OCI-LY1 (cell line): ENCODE data around the gene TDRD15.

Source experiments
- H2AFZ ChIP-seq: fragments of 200-600 bp; sonication (generic), shearing (Covaris generic); 2 replicates; pipeline ENCODE4 v1.6.0; 2014; ENCODE audit warnings: antibody characterized with exemption, mild to moderate bottlenecking, low read length
- H3F3A ChIP-seq: fragments of 200-600 bp; sonication (generic), shearing (Covaris generic); 2 replicates; pipeline ENCODE4 v1.6.0; 2014; ENCODE audit warnings: mild to moderate bottlenecking, antibody characterized with exemption, low read length, moderate library complexity; ENCODE audit not compliant: insufficient read depth
- H3K27ac ChIP-seq: fragments of 200-600 bp; sonication (generic); 2 replicates; pipeline ENCODE4 v1.5.1; 2014; ENCODE audit warnings: low read length, mixed run types, mild to moderate bottlenecking, low read depth; ENCODE audit not compliant: poor library complexity, severe bottlenecking
- H3K27me3 ChIP-seq: fragments of 200-600 bp; sonication (generic); 2 replicates; pipeline ENCODE4 v1.6.0; 2014; ENCODE audit warnings: antibody characterized with exemption, mild to moderate bottlenecking, low read length, moderate library complexity; ENCODE audit not compliant: insufficient read depth
- H3K36me3 ChIP-seq: fragments of 200-600 bp; sonication (generic); 2 replicates; pipeline ENCODE4 v1.6.1; 2014; ENCODE audit warnings: mild to moderate bottlenecking, antibody characterized with exemption, low read length, moderate library complexity, mixed read lengths; ENCODE audit not compliant: insufficient read depth
- H3K4me1 ChIP-seq: fragments of 200-600 bp; sonication (generic); 2 replicates; pipeline ENCODE4 v1.5.1; 2014; ENCODE audit warnings: mild to moderate bottlenecking, low read length, moderate library complexity; ENCODE audit not compliant: insufficient read depth, severe bottlenecking
- H3K4me2 ChIP-seq: fragments of 200-600 bp; sonication (generic), shearing (Covaris generic); 2 replicates; pipeline ENCODE4 v1.6.1; 2014; ENCODE audit warnings: low read length
- H3K4me3 ChIP-seq: fragments of 200-600 bp; sonication (generic); 2 replicates; pipeline ENCODE4 v1.5.1; 2014; ENCODE audit warnings: low read length, low read depth, mild to moderate bottlenecking, mixed read lengths; ENCODE audit not compliant: poor library complexity, severe bottlenecking
- H3K79me2 ChIP-seq: fragments of 200-600 bp; shearing (Covaris generic); 2 replicates; pipeline ENCODE4 v1.6.1; 2016; ENCODE audit warnings: mixed run types, low read length, mixed read lengths; ENCODE audit not compliant: insufficient read depth
- H3K9ac ChIP-seq: fragments of 200-600 bp; sonication (generic), shearing (Covaris generic); 2 replicates; pipeline ENCODE4 v1.6.1; 2014; ENCODE audit warnings: mild to moderate bottlenecking, low read length, mixed read lengths
- H3K9me2 ChIP-seq: fragments of 200-600 bp; sonication (generic), shearing (Covaris generic); 2 replicates; pipeline ENCODE4 v1.6.1; 2014; ENCODE audit warnings: low read depth, mild to moderate bottlenecking, low read length, mixed read lengths
- H3K9me3 ChIP-seq: fragments of 200-600 bp; shearing (Covaris generic); 2 replicates; pipeline ENCODE4 v1.6.1; 2014; ENCODE audit warnings: low read length, mixed read lengths
- H4K20me1 ChIP-seq: fragments of 200-600 bp; sonication (generic), shearing (Covaris generic); 2 replicates; pipeline ENCODE4 v1.6.0; 2016; ENCODE audit warnings: mild to moderate bottlenecking, low read length; ENCODE audit not compliant: insufficient read depth
- EZH2 ChIP-seq: fragments of 200-600 bp; sonication (generic), shearing (Covaris generic); IDR thresholded peaks from 2 replicates; pipeline ENCODE4 v1.8.0; 2017; ENCODE audit warnings: borderline replicate concordance, mixed run types, mild to moderate bottlenecking, antibody characterized with exemption, low read length, moderate library complexity, mixed read lengths
- TF ChIP-seq, protein P1 (sequence below): fragments of 200-600 bp; sonication (generic), shearing (Covaris generic); IDR thresholded peaks from 2 replicates; pipeline ENCODE4 v1.5.1; 2017; ENCODE audit warnings: mild to moderate bottlenecking, antibody characterized with exemption, low read length, moderate library complexity, mixed read lengths

TDRD15 gene

GRCh38 chr2:21135585-21135984, 11.8 kb downstream of the TDRD15 start:
- Histone ChIP-seq H2AFZ (no peak overlapping the region), H3K27ac (no peak overlapping the region)
- TF ChIP-seq, protein P1, sequence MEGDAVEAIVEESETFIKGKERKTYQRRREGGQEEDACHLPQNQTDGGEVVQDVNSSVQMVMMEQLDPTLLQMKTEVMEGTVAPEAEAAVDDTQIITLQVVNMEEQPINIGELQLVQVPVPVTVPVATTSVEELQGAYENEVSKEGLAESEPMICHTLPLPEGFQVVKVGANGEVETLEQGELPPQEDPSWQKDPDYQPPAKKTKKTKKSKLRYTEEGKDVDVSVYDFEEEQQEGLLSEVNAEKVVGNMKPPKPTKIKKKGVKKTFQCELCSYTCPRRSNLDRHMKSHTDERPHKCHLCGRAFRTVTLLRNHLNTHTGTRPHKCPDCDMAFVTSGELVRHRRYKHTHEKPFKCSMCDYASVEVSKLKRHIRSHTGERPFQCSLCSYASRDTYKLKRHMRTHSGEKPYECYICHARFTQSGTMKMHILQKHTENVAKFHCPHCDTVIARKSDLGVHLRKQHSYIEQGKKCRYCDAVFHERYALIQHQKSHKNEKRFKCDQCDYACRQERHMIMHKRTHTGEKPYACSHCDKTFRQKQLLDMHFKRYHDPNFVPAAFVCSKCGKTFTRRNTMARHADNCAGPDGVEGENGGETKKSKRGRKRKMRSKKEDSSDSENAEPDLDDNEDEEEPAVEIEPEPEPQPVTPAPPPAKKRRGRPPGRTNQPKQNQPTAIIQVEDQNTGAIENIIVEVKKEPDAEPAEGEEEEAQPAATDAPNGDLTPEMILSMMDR, result no peak
- TF ChIP-seq EZH2, result no peak

GRCh38 chr2:21142149-21142548, 18.4 kb downstream of the TDRD15 start:
- no peak overlapping the region for H3K4me3 ChIP-seq
- TF ChIP-seq EZH2, result no peak
- TF ChIP-seq, protein P1, result no peak
- no peaks in the 10 kb centered on the region for H3K9me2 ChIP-seq
- no peak overlapping the region for H3K9ac ChIP-seq
- no peaks in the 10 kb centered on the region for H3K36me3 ChIP-seq
- no peaks in the 10 kb centered on the region for H3K79me2 ChIP-seq
- H3K9me3 ChIP-seq, result no peaks in the 10 kb centered on the region
- no peak overlapping the region for H2AFZ ChIP-seq
- H3K4me2 ChIP-seq, result no peak overlapping the region
- no peaks in the 10 kb centered on the region for H3K4me1 ChIP-seq
- H3K27ac ChIP-seq, result no peak overlapping the region
- H3F3A ChIP-seq, result no peaks in the 10 kb centered on the region
- H4K20me1 ChIP-seq, result no peaks in the 10 kb centered on the region
- H3K27me3 ChIP-seq, result no peaks in the 10 kb centered on the region

More at GRCh38 chr2:21135585-21135984, 11.8 kb downstream of the TDRD15 start:
- Histone ChIP-seq H3F3A (no peaks in the 10 kb centered on the region), H3K4me1 (no peaks in the 10 kb centered on the region), H3K79me2 (no peaks in the 10 kb centered on the region), H3K9me3 (no peaks in the 10 kb centered on the region), H3K9me2 (no peaks in the 10 kb centered on the region), H3K27me3 (no peaks in the 10 kb centered on the region), H3K9ac (no peak overlapping the region), H3K36me3 (no peaks in the 10 kb centered on the region), H3K4me3 (no peak overlapping the region), H3K4me2 (no peak overlapping the region), H4K20me1 (no peaks in the 10 kb centered on the region)

- Histone ChIP-seq H3K4me2 (no peak overlapping the region), H3K9me2 (no peaks in the 10 kb centered on the region), H3K9me3 (no peaks in the 10 kb centered on the region), H3K27me3 (no peaks in the 10 kb centered on the region), H3K4me3 (no peak overlapping the region), H3K36me3 (no peaks in the 10 kb centered on the region), H4K20me1 (no peaks in the 10 kb centered on the region), H3K4me1 (no peaks in the 10 kb centered on the region), H2AFZ (no peak overlapping the region), H3F3A (no peaks in the 10 kb centered on the region), H3K9ac (no peak overlapping the region), H3K27ac (no peak overlapping the region), H3K79me2 (no peaks in the 10 kb centered on the region)
- TF ChIP-seq, protein P1, result no peak
Measured at GRCh38 chr2:21146638-21147037, 22.9 kb downstream of the TDRD15 start.
